Suprapubic skin (tissue), 4 donors: Measurements from ENCODE around the gene HMGN3. TPM values are rescaled to one million over a fixed set of nuclear protein-coding genes. Genes with fewer than 3 reads are reported as not detected.

Experiments used
- DNase-seq, 2 donors: peaks; one replicate each; pipeline ENCODE4 v3.0.0-alpha.2; 2019; ENCODE audit warnings: low spot score in 2 of 2
- H3K27ac ChIP-seq: fragments of 200-600 bp; sonication (generic); one replicate; pipeline ENCODE4 v1.5.1; 2019
- H3K27me3 ChIP-seq: fragments of 200-600 bp; sonication (generic); one replicate; pipeline ENCODE4 v1.5.1; 2019
- H3K36me3 ChIP-seq: fragments of 200-600 bp; sonication (generic); one replicate; pipeline ENCODE4 v1.5.1; 2019
- H3K4me1 ChIP-seq: fragments of 200-600 bp; sonication (generic); one replicate; pipeline ENCODE4 v1.5.1; 2019
- H3K4me3 ChIP-seq: fragments of 200-600 bp; sonication (generic); one replicate; pipeline ENCODE4 v1.5.1; 2019; ENCODE audit warnings: mild to moderate bottlenecking
- H3K9me3 ChIP-seq: fragments of 200-600 bp; sonication (generic); one replicate; pipeline ENCODE4 v1.5.1; 2019
- CTCF ChIP-seq, 2 donors: fragments of 200-600 bp in 1 of 2; fragments of 450-650 bp in 1 of 2; sonication (generic) in 1 of 2; IDR thresholded peaks; one replicate each; pipeline ENCODE4 v1.5.1; 2016 to 2019; ENCODE audit warnings: antibody characterized with exemption in 2 of 2, mild to moderate bottlenecking in 1 of 2, moderate library complexity in 1 of 2
- EP300 ChIP-seq: sonication (generic); formaldehyde crosslinking; IDR thresholded peaks from one replicate; pipeline ENCODE4 v1.6.1; 2017; ENCODE audit warnings: antibody characterized with exemption
- POLR2A ChIP-seq, 2 donors: fragments of 450-650 bp; IDR thresholded peaks; one replicate each; pipeline ENCODE4 v1.6.1; 2017; ENCODE audit warnings: antibody characterized with exemption in 2 of 2, mild to moderate bottlenecking in 2 of 2, moderate library complexity in 2 of 2
- POLR2AphosphoS5 ChIP-seq, 3 donors: sonication (generic); formaldehyde crosslinking; IDR thresholded peaks; one replicate each; pipeline ENCODE4 v1.6.1; 2017; ENCODE audit warnings: antibody characterized with exemption in 3 of 3
- WGBS: methylation state at CpG from one replicate; pipeline ENCODE4 v1.1.5; 2018; 5-methylcytosine and 5-hydroxymethylcytosine counted together
- total RNA-seq, 4 donors: library from RNA; depleted of rRNA; stranded (reverse); fragments of >200 nt; gene quantifications; one replicate each; pipeline ENCODE4 v1.1.0, GENCODE V29; 2016

Gene HMGN3
- total RNA-seq, 4 donors from 2014 or later, result 31.0 to 37.8 (median 35.9) TPM

- Histone ChIP-seq H3K4me3 (no peak overlapping the region), H3K36me3 (no peaks in the 10 kb centered on the region), H3K4me1 (no peaks in the 10 kb centered on the region), H3K9me3 (no peaks in the 10 kb centered on the region), H3K27ac (no peak overlapping the region), H3K27me3 (no peaks in the 10 kb centered on the region)
- WGBS, result 86% methylated on average over 2 of the region's 2 CpGs
- TF ChIP-seq POLR2AphosphoS5 (IDR thresholded peaks at IDR 0.05) (no peak), EP300 (no peak), POLR2A (IDR thresholded peaks at IDR 0.05) (no peak), CTCF (IDR thresholded peaks at IDR 0.05) (no peak)
- DNase-seq, result no peak
These were observed 16.1 kb upstream of the HMGN3 start for GRCh38 chr6:79250559-79250958.

- no peak for DNase-seq
- no peaks in the 10 kb centered on the region for H3K9me3 ChIP-seq
- no peaks in the 10 kb centered on the region for H3K27me3 ChIP-seq
- H3K4me3 ChIP-seq, result no peak overlapping the region
- H3K27ac ChIP-seq, result no peak overlapping the region
- TF ChIP-seq POLR2A (IDR thresholded peaks at IDR 0.05), result no peak
- no peak for TF ChIP-seq EP300
- TF ChIP-seq POLR2AphosphoS5 (IDR thresholded peaks at IDR 0.05), result no peak
- no peak for TF ChIP-seq CTCF (IDR thresholded peaks at IDR 0.05)
- WGBS, result 75% methylated on average over 2 of the region's 2 CpGs
- H3K36me3 ChIP-seq, result no peaks in the 10 kb centered on the region
- no peaks in the 10 kb centered on the region for H3K4me1 ChIP-seq
These were observed 15.6 kb upstream of the HMGN3 start for GRCh38 chr6:79250107-79250514.

- H3K27me3 ChIP-seq, result no peaks in the 10 kb centered on the region
- no peak overlapping the region for H3K27ac ChIP-seq
- no peaks in the 10 kb centered on the region for H3K4me1 ChIP-seq
- TF ChIP-seq POLR2AphosphoS5 (IDR thresholded peaks at IDR 0.05) (no peak), EP300 (no peak), CTCF (IDR thresholded peaks at IDR 0.05) (no peak), POLR2A (IDR thresholded peaks at IDR 0.05) (no peak)
- whole genome bisulfite sequencing, result 74% methylated on average over 2 of the region's 2 CpGs
- H3K9me3 ChIP-seq, result no peaks in the 10 kb centered on the region
- H3K4me3 ChIP-seq, result no peak overlapping the region
- H3K36me3 ChIP-seq, result no peaks in the 10 kb centered on the region
- DNase-seq, result no peak
These were observed 14.7 kb upstream of the HMGN3 start for GRCh38 chr6:79249136-79249535.

- TF ChIP-seq POLR2A (IDR thresholded peaks at IDR 0.05) (no peak), EP300 (no peak), CTCF (IDR thresholded peaks at IDR 0.05) (no peak), POLR2AphosphoS5 (IDR thresholded peaks at IDR 0.05) (no peak)
- Histone ChIP-seq H3K9me3 (no peaks in the 10 kb centered on the region), H3K4me3 (no peak overlapping the region), H3K4me1 (no peaks in the 10 kb centered on the region), H3K27ac (no peak overlapping the region), H3K27me3 (no peaks in the 10 kb centered on the region), H3K36me3 (no peaks in the 10 kb centered on the region)
- DNase-seq, result no peak
These were observed 12.4 kb upstream of the HMGN3 start for GRCh38 chr6:79246891-79247290.

GRCh38 chr6:79241228-79241627 lies 6.7 kb upstream of the HMGN3 start:
- Histone ChIP-seq H3K36me3 (no peaks in the 10 kb centered on the region), H3K4me1 (peaks cover 16% of the 10 kb centered on the region), H3K4me3 (no peak overlapping the region), H3K9me3 (no peaks in the 10 kb centered on the region), H3K27ac (no peak overlapping the region), H3K27me3 (no peaks in the 10 kb centered on the region)
- 88% methylated on average over 2 of the region's 2 CpGs for WGBS
- TF ChIP-seq CTCF (IDR thresholded peaks at IDR 0.05), result no peak
- no peak for TF ChIP-seq POLR2AphosphoS5 (IDR thresholded peaks at IDR 0.05)
- TF ChIP-seq EP300, result no peak
- no peak for TF ChIP-seq POLR2A (IDR thresholded peaks at IDR 0.05)
- no peak for DNase-seq
